Caco-2 (cell line): ENCODE results near the gene NOMO2. TPM values are rescaled to one million over a fixed set of nuclear protein-coding genes. Genes with fewer than 3 reads are reported as not detected.
A peak's percentile ranks its signal among the peaks of the same experiment; 100 is the strongest.
"Not testable (repeated sequence)": the region's sequence is repeated elsewhere in the genome, so short reads cannot be mapped to it uniquely, and the experiment has no call there.

Source experiments
- BruUV-seq: library from RNA; stranded (reverse); fragments of 400-500 nt; replicated peaks from 2 replicates; lab custom pipeline; 2021; lab: Mats Ljungman, UMichigan
- CTCF ChIA-PET: fragments of 300-600 bp; sonication (Branson Sonifier 250); formaldehyde crosslinking; loops from one replicate; lab custom pipeline; 2022; ENCODE audit warnings: antibody characterized with exemption; lab: Charles Lee
- POLR2A ChIA-PET: fragments of 300-600 bp; sonication (Branson Sonifier 250); formaldehyde crosslinking; loops from one replicate; lab custom pipeline; 2022; ENCODE audit warnings: antibody characterized with exemption; lab: Charles Lee
- DNase-seq, 2 experiments: peaks; one replicate each; pipeline versions ENCODE4 v3.0.0 to v3.0.0-alpha.2; 2020 to 2022
- H3K27me3 ChIP-seq: replicated peaks from 2 replicates; pipeline ENCODE4 v1.6.0; 2011; ENCODE audit warnings: low read length; ENCODE audit not compliant: control insufficient read depth, insufficient read depth
- H3K36me3 ChIP-seq: 2 replicates; pipeline ENCODE4 v1.5.1; 2011; ENCODE audit warnings: low read length; ENCODE audit not compliant: control insufficient read depth, insufficient read depth
- H3K4me1 ChIP-seq: fragments of 250-450 bp; sonication (Bioruptor Pico); 2 replicates; pipeline ENCODE4 v1.5.1; 2020; ENCODE audit warnings: mild to moderate bottlenecking
- H3K4me3 ChIP-seq: 2 replicates; pipeline ENCODE4 v1.5.1; 2011; ENCODE audit warnings: low read depth, mild to moderate bottlenecking, control low read depth, low read length
- H3K9me3 ChIP-seq: fragments of 250-450 bp; sonication (Bioruptor Pico); 2 replicates; pipeline ENCODE4 v1.5.1; 2020; ENCODE audit warnings: mild to moderate bottlenecking, moderate library complexity
- H3K27ac Mint-ChIP-seq: one replicate; pipeline ENCODE4 v1.8.0; 2022; ENCODE audit warnings: mixed read lengths; ENCODE audit not compliant: unreplicated experiment
- H3K27me3 Mint-ChIP-seq: one replicate; pipeline ENCODE4 v1.8.0; 2022; ENCODE audit warnings: mixed read lengths; ENCODE audit not compliant: insufficient read depth, unreplicated experiment
- H3K36me3 Mint-ChIP-seq: one replicate; pipeline ENCODE4 v1.8.0; 2022; ENCODE audit warnings: mild to moderate bottlenecking, mixed read lengths; ENCODE audit not compliant: insufficient read depth, unreplicated experiment
- H3K4me1 Mint-ChIP-seq: one replicate; pipeline ENCODE4 v1.8.0; 2022; ENCODE audit warnings: low read depth, mixed read lengths; ENCODE audit not compliant: unreplicated experiment
- H3K4me3 Mint-ChIP-seq: one replicate; pipeline ENCODE4 v1.8.0; 2022; ENCODE audit warnings: mild to moderate bottlenecking, moderate library complexity, mixed read lengths; ENCODE audit not compliant: unreplicated experiment
- H3K9me3 Mint-ChIP-seq: one replicate; pipeline ENCODE4 v1.8.0; 2022; ENCODE audit warnings: mixed read lengths; ENCODE audit not compliant: unreplicated experiment
- intact Hi-C: fragments of 100-400 bp; cut with micrococcal nuclease; formaldehyde crosslinking; loops from one replicate; pipeline ENCODE4 v1.10.0; 2022; ENCODE audit not compliant: unreplicated experiment
- total RNA-seq: library from RNA; stranded (reverse); gene quantifications from 2 replicates; pipeline ENCODE4 v1.2.3, GENCODE V29; 2022

NOMO2 gene
- total RNA-seq, 1 experiment from 2014 or later: 142 TPM

- BruUV-seq, intact Hi-C loops, H3K4me1 Mint-ChIP-seq, H3K9me3 Mint-ChIP-seq, H3K4me3 ChIP-seq, H3K4me3 Mint-ChIP-seq, POLR2A ChIA-PET, H3K27ac Mint-ChIP-seq, H3K9me3 ChIP-seq, H3K36me3 ChIP-seq, H3K4me1 ChIP-seq, H3K27me3 Mint-ChIP-seq, CTCF ChIA-PET, DNase-seq, H3K27me3 ChIP-seq: not testable (repeated sequence)
- peaks cover 16% of the 10 kb centered on the region for H3K36me3 Mint-ChIP-seq
These were observed 35.8 kb upstream of the NOMO2 start for GRCh38 chr16:18597734-18598133.

- H3K9me3 ChIP-seq, POLR2A ChIA-PET, DNase-seq, intact Hi-C loops, H3K27ac Mint-ChIP-seq, H3K36me3 ChIP-seq, H3K4me1 ChIP-seq, H3K27me3 Mint-ChIP-seq, H3K27me3 ChIP-seq, CTCF ChIA-PET, H3K4me3 Mint-ChIP-seq, H3K4me3 ChIP-seq, H3K9me3 Mint-ChIP-seq, H3K4me1 Mint-ChIP-seq: not testable (repeated sequence)
- peaks cover 16% of the 10 kb centered on the region for H3K36me3 Mint-ChIP-seq
- BruUV-seq: TSS peak; percentile 32
These were observed 35.4 kb upstream of the NOMO2 start for GRCh38 chr16:18597319-18597718.

- H3K4me1 ChIP-seq, DNase-seq, H3K4me3 ChIP-seq, POLR2A ChIA-PET, H3K27me3 Mint-ChIP-seq, H3K27me3 ChIP-seq, CTCF ChIA-PET, H3K27ac Mint-ChIP-seq, BruUV-seq, H3K9me3 Mint-ChIP-seq, H3K4me3 Mint-ChIP-seq, H3K9me3 ChIP-seq, H3K4me1 Mint-ChIP-seq, H3K36me3 ChIP-seq, intact Hi-C loops: not testable (repeated sequence)
- H3K36me3 Mint-ChIP-seq: peaks cover 16% of the 10 kb centered on the region
These were observed 33.9 kb upstream of the NOMO2 start for GRCh38 chr16:18595796-18596195.

- H3K4me1 Mint-ChIP-seq, POLR2A ChIA-PET, intact Hi-C loops, H3K9me3 Mint-ChIP-seq, H3K27me3 Mint-ChIP-seq, H3K36me3 ChIP-seq, H3K4me1 ChIP-seq, BruUV-seq, CTCF ChIA-PET, DNase-seq, H3K4me3 Mint-ChIP-seq, H3K9me3 ChIP-seq, H3K4me3 ChIP-seq, H3K27me3 ChIP-seq, H3K27ac Mint-ChIP-seq: not testable (repeated sequence)
- H3K36me3 Mint-ChIP-seq: peaks cover 16% of the 10 kb centered on the region
These were observed 33.0 kb upstream of the NOMO2 start for GRCh38 chr16:18594880-18595279.

GRCh38 chr16:18593904-18594303, 32.0 kb upstream of the NOMO2 start:
- H3K9me3 Mint-ChIP-seq, H3K27me3 Mint-ChIP-seq, H3K4me3 ChIP-seq, H3K36me3 ChIP-seq, BruUV-seq, H3K27ac Mint-ChIP-seq, H3K9me3 ChIP-seq, POLR2A ChIA-PET, H3K4me1 Mint-ChIP-seq, CTCF ChIA-PET, H3K27me3 ChIP-seq, H3K4me1 ChIP-seq, intact Hi-C loops, H3K4me3 Mint-ChIP-seq: not testable (repeated sequence)
- H3K36me3 Mint-ChIP-seq: peaks cover 16% of the 10 kb centered on the region
- peak; percentile 14 to 50 for DNase-seq

- H3K27ac Mint-ChIP-seq, POLR2A ChIA-PET, intact Hi-C loops, H3K36me3 ChIP-seq, H3K27me3 Mint-ChIP-seq, H3K4me3 Mint-ChIP-seq, H3K9me3 Mint-ChIP-seq, H3K9me3 ChIP-seq, H3K4me3 ChIP-seq, DNase-seq, H3K4me1 Mint-ChIP-seq, H3K4me1 ChIP-seq, BruUV-seq, H3K27me3 ChIP-seq, CTCF ChIA-PET: not testable (repeated sequence)
- H3K36me3 Mint-ChIP-seq: peaks cover 16% of the 10 kb centered on the region
These were observed 31.1 kb upstream of the NOMO2 start for GRCh38 chr16:18592982-18593381.
